ENCODE data around the gene DPP6. TPM values are rescaled to one million over a fixed set of nuclear protein-coding genes. Genes with fewer than 3 reads are reported as not detected.

Gene DPP6
- total RNA-seq, 1 experiment from 2014 or later, result not detected

DNA sequence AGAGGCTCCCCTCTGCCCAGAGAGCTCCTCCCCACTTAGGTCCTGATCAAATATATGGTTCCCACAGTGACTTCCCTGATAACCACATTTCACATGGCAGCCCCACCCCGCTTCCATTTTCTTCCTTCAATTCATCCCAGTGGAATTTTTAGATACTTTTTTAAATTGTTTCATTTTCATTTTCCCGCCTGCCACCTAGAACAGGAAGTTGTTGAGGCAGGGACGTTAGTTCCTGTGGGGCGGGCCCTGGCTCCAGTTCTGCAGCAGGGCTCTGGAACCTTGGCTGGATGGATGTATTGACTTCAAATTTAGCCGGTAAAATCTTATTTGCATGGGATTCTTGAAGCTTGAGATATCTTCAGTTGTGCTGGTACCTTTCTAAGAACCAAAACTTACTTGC lies 724.2 kb downstream of the DPP6 start:
- in situ Hi-C loops (cut with HindIII; ENCODE audit: low pct_unique_long_range_greater_than_20kb, low sequenced_read_pairs) (no loop called here), intact Hi-C loops (cut with micrococcal nuclease; ENCODE audit: unreplicated experiment) (no loop called here)
- Histone ChIP-seq H3K27ac (ENCODE audit: low read length) (no peak overlapping the region), H3K4me1 (ENCODE audit: control insufficient read depth, insufficient read depth, low read length) (no peaks in the 10 kb centered on the region), H3K4me3 (ENCODE audit: low read depth in 2 of 2, low read length in 2 of 2) (no peak overlapping the region), H3K9me3 (ENCODE audit: control insufficient read depth, insufficient read depth, low read depth, low read length) (no peaks in the 10 kb centered on the region), H3K27me3 (ENCODE audit: control insufficient read depth, insufficient read depth, low read length) (no peaks in the 10 kb centered on the region), H3K36me3 (ENCODE audit: control insufficient read depth, insufficient read depth, low read length) (no peaks in the 10 kb centered on the region)
- no TSS peak for BruUV-seq (replicated peaks)
- CTCF ChIA-PET, result no interaction called here
- DNase-seq (ENCODE audit: low read depth, low spot score), result no peak
- POLR2A ChIA-PET, result no interaction called here
- no peak for TF ChIP-seq SIN3A (IDR thresholded peaks at IDR 0.05; ENCODE audit: borderline replicate concordance, insufficient read depth, low read depth, low read length)
- no peak for TF ChIP-seq TCF7L2 (IDR thresholded peaks at IDR 0.05; ENCODE audit: low read depth, low read length)
- TF ChIP-seq, protein P1, sequence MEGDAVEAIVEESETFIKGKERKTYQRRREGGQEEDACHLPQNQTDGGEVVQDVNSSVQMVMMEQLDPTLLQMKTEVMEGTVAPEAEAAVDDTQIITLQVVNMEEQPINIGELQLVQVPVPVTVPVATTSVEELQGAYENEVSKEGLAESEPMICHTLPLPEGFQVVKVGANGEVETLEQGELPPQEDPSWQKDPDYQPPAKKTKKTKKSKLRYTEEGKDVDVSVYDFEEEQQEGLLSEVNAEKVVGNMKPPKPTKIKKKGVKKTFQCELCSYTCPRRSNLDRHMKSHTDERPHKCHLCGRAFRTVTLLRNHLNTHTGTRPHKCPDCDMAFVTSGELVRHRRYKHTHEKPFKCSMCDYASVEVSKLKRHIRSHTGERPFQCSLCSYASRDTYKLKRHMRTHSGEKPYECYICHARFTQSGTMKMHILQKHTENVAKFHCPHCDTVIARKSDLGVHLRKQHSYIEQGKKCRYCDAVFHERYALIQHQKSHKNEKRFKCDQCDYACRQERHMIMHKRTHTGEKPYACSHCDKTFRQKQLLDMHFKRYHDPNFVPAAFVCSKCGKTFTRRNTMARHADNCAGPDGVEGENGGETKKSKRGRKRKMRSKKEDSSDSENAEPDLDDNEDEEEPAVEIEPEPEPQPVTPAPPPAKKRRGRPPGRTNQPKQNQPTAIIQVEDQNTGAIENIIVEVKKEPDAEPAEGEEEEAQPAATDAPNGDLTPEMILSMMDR (IDR thresholded peaks at IDR 0.05), result no peak
- no peak for TF ChIP-seq POLR2AphosphoS5 (IDR thresholded peaks at IDR 0.05; ENCODE audit: low read depth, low read length)
- ATAC-seq, result no peak

DNA sequence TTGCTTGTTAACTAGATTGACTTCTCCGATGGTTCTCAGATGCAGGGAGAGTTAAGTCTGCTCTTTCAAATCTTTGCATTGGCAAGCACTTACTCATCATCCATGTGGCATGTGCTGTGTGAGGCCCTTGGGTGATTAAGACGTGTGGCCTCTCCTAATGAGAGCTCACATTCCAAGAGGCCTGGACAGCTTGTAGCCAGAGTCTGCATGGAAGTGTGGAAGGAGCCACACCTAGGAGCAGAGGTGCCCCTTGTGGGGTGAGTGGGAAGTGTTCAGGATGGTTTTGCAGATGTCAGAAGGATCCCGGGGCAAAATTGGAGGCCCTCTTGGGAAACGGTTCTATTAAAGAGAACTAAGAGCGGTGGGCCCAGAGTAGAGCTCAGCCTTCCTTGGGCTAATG lies 724.8 kb downstream of the DPP6 start:
- no peaks in the 10 kb centered on the region for H3K9me3 ChIP-seq (ENCODE audit: control insufficient read depth, insufficient read depth, low read depth, low read length)
- H3K27me3 ChIP-seq (ENCODE audit: control insufficient read depth, insufficient read depth, low read length), result no peaks in the 10 kb centered on the region
- H3K4me1 ChIP-seq (ENCODE audit: control insufficient read depth, insufficient read depth, low read length), result no peaks in the 10 kb centered on the region
- H3K27ac ChIP-seq (ENCODE audit: low read length), result no peak overlapping the region
- intact Hi-C loops (cut with micrococcal nuclease; ENCODE audit: unreplicated experiment), result no loop called here
- ATAC-seq, result peak; percentile 91
- peak; percentile 18 for DNase-seq (ENCODE audit: low read depth, low spot score)
- TF ChIP-seq POLR2AphosphoS5 (IDR thresholded peaks at IDR 0.05; ENCODE audit: low read depth, low read length), result no peak
- TF ChIP-seq, protein P1 (IDR thresholded peaks at IDR 0.05), result peak; percentile 43; the same call in 1 of the 2 replicates
- no peaks in the 10 kb centered on the region for H3K36me3 ChIP-seq (ENCODE audit: control insufficient read depth, insufficient read depth, low read length)
- ChIA-PET POLR2A (no interaction called here), CTCF (no interaction called here)
- BruUV-seq (replicated peaks), result no TSS peak
- H3K4me3 ChIP-seq (ENCODE audit: low read depth in 2 of 2, low read length in 2 of 2), result no peak overlapping the region
- in situ Hi-C loops (cut with HindIII; ENCODE audit: low pct_unique_long_range_greater_than_20kb, low sequenced_read_pairs), result no loop called here

DNA sequence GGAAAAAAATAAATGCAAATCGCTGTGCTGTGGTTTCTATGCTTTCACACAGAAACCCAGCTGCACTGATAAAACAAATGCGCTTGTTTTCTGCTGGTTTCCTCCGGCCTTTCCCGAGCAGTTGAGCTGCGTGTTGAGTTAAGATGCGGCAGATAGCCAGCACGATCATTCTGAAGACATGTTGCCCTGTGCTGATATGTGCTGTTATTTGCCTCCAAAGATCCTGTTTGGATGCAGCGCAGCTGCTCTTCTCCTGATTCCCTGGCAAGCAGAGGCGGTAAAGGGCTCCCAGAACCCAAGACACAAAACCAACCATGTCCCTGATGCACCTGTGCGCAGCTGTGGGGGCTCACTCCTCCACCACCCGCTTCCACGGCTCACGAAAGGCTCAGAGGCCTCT lies 725.3 kb downstream of the DPP6 start:
- CTCF ChIA-PET, result no interaction called here
- DNase-seq (ENCODE audit: low read depth, low spot score) (no peak), ATAC-seq (peak; percentile 16; the same call in 1 of the 2 replicates)
- Histone ChIP-seq H3K27ac (ENCODE audit: low read length) (no peak overlapping the region), H3K4me1 (ENCODE audit: control insufficient read depth, insufficient read depth, low read length) (no peaks in the 10 kb centered on the region), H3K27me3 (ENCODE audit: control insufficient read depth, insufficient read depth, low read length) (no peaks in the 10 kb centered on the region), H3K9me3 (ENCODE audit: control insufficient read depth, insufficient read depth, low read depth, low read length) (no peaks in the 10 kb centered on the region), H3K36me3 (ENCODE audit: control insufficient read depth, insufficient read depth, low read length) (no peaks in the 10 kb centered on the region), H3K4me3 (ENCODE audit: low read depth in 2 of 2, low read length in 2 of 2) (no peak overlapping the region)
- POLR2A ChIA-PET, result no interaction called here
- in situ Hi-C loops (cut with HindIII; ENCODE audit: low pct_unique_long_range_greater_than_20kb, low sequenced_read_pairs), result no loop called here
- intact Hi-C loops (cut with micrococcal nuclease; ENCODE audit: unreplicated experiment), result no loop called here
- BruUV-seq (replicated peaks), result no TSS peak
- no peak for TF ChIP-seq SIN3A (IDR thresholded peaks at IDR 0.05; ENCODE audit: borderline replicate concordance, insufficient read depth, low read depth, low read length)
- TF ChIP-seq, protein P2, sequence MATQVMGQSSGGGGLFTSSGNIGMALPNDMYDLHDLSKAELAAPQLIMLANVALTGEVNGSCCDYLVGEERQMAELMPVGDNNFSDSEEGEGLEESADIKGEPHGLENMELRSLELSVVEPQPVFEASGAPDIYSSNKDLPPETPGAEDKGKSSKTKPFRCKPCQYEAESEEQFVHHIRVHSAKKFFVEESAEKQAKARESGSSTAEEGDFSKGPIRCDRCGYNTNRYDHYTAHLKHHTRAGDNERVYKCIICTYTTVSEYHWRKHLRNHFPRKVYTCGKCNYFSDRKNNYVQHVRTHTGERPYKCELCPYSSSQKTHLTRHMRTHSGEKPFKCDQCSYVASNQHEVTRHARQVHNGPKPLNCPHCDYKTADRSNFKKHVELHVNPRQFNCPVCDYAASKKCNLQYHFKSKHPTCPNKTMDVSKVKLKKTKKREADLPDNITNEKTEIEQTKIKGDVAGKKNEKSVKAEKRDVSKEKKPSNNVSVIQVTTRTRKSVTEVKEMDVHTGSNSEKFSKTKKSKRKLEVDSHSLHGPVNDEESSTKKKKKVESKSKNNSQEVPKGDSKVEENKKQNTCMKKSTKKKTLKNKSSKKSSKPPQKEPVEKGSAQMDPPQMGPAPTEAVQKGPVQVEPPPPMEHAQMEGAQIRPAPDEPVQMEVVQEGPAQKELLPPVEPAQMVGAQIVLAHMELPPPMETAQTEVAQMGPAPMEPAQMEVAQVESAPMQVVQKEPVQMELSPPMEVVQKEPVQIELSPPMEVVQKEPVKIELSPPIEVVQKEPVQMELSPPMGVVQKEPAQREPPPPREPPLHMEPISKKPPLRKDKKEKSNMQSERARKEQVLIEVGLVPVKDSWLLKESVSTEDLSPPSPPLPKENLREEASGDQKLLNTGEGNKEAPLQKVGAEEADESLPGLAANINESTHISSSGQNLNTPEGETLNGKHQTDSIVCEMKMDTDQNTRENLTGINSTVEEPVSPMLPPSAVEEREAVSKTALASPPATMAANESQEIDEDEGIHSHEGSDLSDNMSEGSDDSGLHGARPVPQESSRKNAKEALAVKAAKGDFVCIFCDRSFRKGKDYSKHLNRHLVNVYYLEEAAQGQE (IDR thresholded peaks at IDR 0.05; ENCODE audit: insufficient read depth in 1 of 2, low read depth in 2 of 2, low read length in 1 of 2), result no peak

Data from Panc1 (cell line).